HPDE6-E6E7 (cell line): ENCODE results near the gene RASGRP1.

Experiments
- DNase-seq: peaks from one replicate; pipeline ENCODE4 v3.0.0; 2011; ENCODE audit warnings: missing footprints; ENCODE audit errors: extremely low spot score

Gene RASGRP1

GRCh38 chr15:38506997-38507396, 57.6 kb downstream of the RASGRP1 start:
- DNase-seq: no peak

GRCh38 chr15:38504680-38505467, 59.7 kb downstream of the RASGRP1 start:
- DNase-seq: no peak

GRCh38 chr15:38503496-38503895, 61.1 kb downstream of the RASGRP1 start:
- DNase-seq: no peak

GRCh38 chr15:38499651-38500050, 65.0 kb downstream of the RASGRP1 start:
- no peak for DNase-seq

- DNase-seq: no peak
These were observed 68.5 kb downstream of the RASGRP1 start for GRCh38 chr15:38496151-38496550.

GRCh38 chr15:38490242-38490922, 74.2 kb downstream of the RASGRP1 start:
- no peak for DNase-seq

GRCh38 chr15:38487378-38487777, 77.2 kb downstream of the RASGRP1 start:
- DNase-seq: no peak

GRCh38 chr15:38486936-38487335, 77.7 kb downstream of the RASGRP1 start:
- no peak for DNase-seq

- no peak for DNase-seq
These were observed 82.0 kb downstream of the RASGRP1 start for GRCh38 chr15:38482572-38482971.

- DNase-seq: no peak
These were observed 82.9 kb downstream of the RASGRP1 start for GRCh38 chr15:38481761-38482160.

- no peak for DNase-seq
These were observed 83.5 kb downstream of the RASGRP1 start for GRCh38 chr15:38481113-38481512.

- no peak for DNase-seq
These were observed 84.9 kb downstream of the RASGRP1 start for GRCh38 chr15:38479756-38480155.

- no peak for DNase-seq
These were observed 85.3 kb downstream of the RASGRP1 start for GRCh38 chr15:38479266-38479665.

GRCh38 chr15:38477637-38478036, 87.0 kb downstream of the RASGRP1 start:
- DNase-seq: no peak

GRCh38 chr15:38476120-38476519, 88.5 kb downstream of the RASGRP1 start:
- no peak for DNase-seq

GRCh38 chr15:38475361-38475760, 89.3 kb downstream of the RASGRP1 start:
- no peak for DNase-seq

- DNase-seq: peak; percentile 25
These were observed 90.4 kb downstream of the RASGRP1 start for GRCh38 chr15:38474155-38474757.

GRCh38 chr15:38471974-38472373, 92.6 kb downstream of the RASGRP1 start:
- DNase-seq: no peak

GRCh38 chr15:38470816-38471215, 93.8 kb downstream of the RASGRP1 start:
- DNase-seq: no peak

GRCh38 chr15:38464675-38465074, 99.9 kb downstream of the RASGRP1 start:
- no peak for DNase-seq

GRCh38 chr15:38463893-38464292, 100.7 kb downstream of the RASGRP1 start:
- no peak for DNase-seq

- no peak for DNase-seq
These were observed 103.4 kb downstream of the RASGRP1 start for GRCh38 chr15:38461066-38461833.
